Omental fat pad (tissue), 4 donors: Measurements from ENCODE around the gene MRPS27. TPM values are rescaled to one million over a fixed set of nuclear protein-coding genes. Genes with fewer than 3 reads are reported as not detected.

ENCODE experiments used
- ATAC-seq: fragments of 150-250 bp; one replicate; pipeline ENCODE4 v1.9.1; 2016; ENCODE audit warnings: mild to moderate bottlenecking, moderate library complexity; ENCODE audit not compliant: low FRiP score
- DNase-seq: peaks from one replicate; pipeline ENCODE4 v3.0.0-alpha.2; 2019; ENCODE audit warnings: low spot score
- CTCF ChIP-seq, 3 donors: fragments of 450-650 bp; IDR thresholded peaks; one replicate each; pipeline ENCODE4 v1.5.1; 2016 to 2017; ENCODE audit warnings: antibody characterized with exemption in 3 of 3, mild to moderate bottlenecking in 3 of 3, moderate library complexity in 2 of 3
- small RNA-seq: library from RNA; depleted of rRNA; stranded (forward); fragments of <200 nt; gene quantifications from one replicate; pipeline ENCODE3, GENCODE V24; 2016
- total RNA-seq, 4 donors: library from RNA; depleted of rRNA; stranded (reverse); fragments of >200 nt; gene quantifications; one replicate each; pipeline ENCODE4 v1.1.0, GENCODE V29; 2016

MRPS27 gene
- total RNA-seq, 4 donors from 2014 or later, result 45.4 to 53.9 (median 51.4) TPM

GRCh38 chr5:72170101-72170500 is 149.9 kb downstream of the MRPS27 start:
- DNase-seq, result no peak

More at GRCh38 chr5:72170101-72170500, 149.9 kb downstream of the MRPS27 start:
- TF ChIP-seq CTCF (IDR thresholded peaks at IDR 0.05), result no peak
- no peak for ATAC-seq

Small RNA genes lying within 50 kb of the gene (small RNA-seq; reads per million reads assigned to genes)
- gene MIR4803, result not detected
- gene RN7SL153P, result not detected

Other genes starting within 250 kb of the MRPS27 start
- gene MAP1B, start 212.8 kb downstream of the MRPS27 start, total RNA-seq, result 100 to 1,000 TPM; 479 to 654 (median 593) TPM
- 10 to 100 TPM in 1 of 4 donors, 1 to 10 TPM in 3; 4.8 to 10.2 (median 7.7) TPM for gene PTCD2, start 133 bp upstream of the MRPS27 start, total RNA-seq
- 10 to 100 TPM in 2 of 4 donors, 1 to 10 TPM in 1, under 1 TPM in 1; 0.74 to 25.2 (median 6.5) TPM for gene ZNF366, start 187.2 kb upstream of the MRPS27 start, total RNA-seq